Measurements from ENCODE around the gene SIRT2.
A peak's percentile ranks its signal among the peaks of the same experiment; 100 is the strongest.

The SIRT2 gene

DNA sequence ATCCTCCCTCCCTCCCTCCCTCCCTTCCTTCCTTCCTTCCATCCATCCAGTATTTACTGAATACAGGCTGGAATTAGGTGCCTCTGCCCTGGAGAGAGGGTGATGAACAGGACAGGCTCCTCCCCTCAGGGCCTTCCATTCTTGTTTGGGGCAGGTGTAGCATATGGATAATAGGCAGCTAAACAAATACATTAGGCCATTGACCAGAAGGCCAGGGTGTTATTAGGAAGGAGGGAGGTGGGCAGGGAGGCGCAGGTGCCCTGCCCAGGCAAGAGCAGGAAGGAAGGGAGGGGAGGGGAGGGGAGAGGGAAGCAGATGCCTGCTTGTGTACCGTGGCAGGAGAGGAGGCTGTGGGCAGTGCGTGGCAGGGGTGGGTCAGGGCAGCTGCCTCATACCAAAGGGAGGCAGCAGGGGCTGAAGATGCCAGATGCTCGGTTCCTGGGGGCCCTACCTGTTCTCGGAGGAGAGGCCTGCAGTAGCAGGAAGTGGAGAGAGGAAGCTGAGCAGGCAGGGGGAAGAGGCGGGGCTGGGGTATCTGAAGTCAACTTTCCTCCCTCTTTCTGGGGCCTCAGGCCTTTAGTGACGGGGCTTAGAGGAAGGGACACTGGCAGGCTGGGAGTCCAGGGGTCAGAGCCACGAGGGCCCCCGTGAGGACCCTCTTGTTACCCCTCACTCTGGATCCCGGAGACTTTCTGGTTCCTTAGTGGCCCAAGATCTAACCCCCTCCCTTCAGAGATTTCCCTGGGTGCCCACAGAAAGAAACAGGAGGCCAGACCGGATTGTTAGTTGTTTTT lies 21.4 kb downstream of the SIRT2 start, which contains the start of gene RINL (continued):
- TF ChIP-seq, protein P1, sequence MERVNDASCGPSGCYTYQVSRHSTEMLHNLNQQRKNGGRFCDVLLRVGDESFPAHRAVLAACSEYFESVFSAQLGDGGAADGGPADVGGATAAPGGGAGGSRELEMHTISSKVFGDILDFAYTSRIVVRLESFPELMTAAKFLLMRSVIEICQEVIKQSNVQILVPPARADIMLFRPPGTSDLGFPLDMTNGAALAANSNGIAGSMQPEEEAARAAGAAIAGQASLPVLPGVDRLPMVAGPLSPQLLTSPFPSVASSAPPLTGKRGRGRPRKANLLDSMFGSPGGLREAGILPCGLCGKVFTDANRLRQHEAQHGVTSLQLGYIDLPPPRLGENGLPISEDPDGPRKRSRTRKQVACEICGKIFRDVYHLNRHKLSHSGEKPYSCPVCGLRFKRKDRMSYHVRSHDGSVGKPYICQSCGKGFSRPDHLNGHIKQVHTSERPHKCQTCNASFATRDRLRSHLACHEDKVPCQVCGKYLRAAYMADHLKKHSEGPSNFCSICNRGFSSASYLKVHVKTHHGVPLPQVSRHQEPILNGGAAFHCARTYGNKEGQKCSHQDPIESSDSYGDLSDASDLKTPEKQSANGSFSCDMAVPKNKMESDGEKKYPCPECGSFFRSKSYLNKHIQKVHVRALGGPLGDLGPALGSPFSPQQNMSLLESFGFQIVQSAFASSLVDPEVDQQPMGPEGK (tag by site-specific recombination; IDR thresholded peaks at IDR 0.05), result peak; percentile 68; the same call in 1 of the 2 replicates
- TF ChIP-seq ZBTB20 (tag by site-specific recombination; IDR thresholded peaks at IDR 0.05) (peak; percentile 81), ZNF341 (tag by site-specific recombination; IDR thresholded peaks at IDR 0.05; ENCODE audit: low read depth) (peak; percentile 78), ZNF660 (tag by site-specific recombination; IDR thresholded peaks at IDR 0.05) (no peak), KLF7 (tag by site-specific recombination; IDR thresholded peaks at IDR 0.05; ENCODE audit: borderline replicate concordance) (no peak), ZNF121 (tag by site-specific recombination; IDR thresholded peaks at IDR 0.05) (no peak), HOXC10 (CRISPR knock-in tag; IDR thresholded peaks at IDR 0.05) (no peak), RBAK (tag by site-specific recombination; IDR thresholded peaks at IDR 0.05) (no peak), ZNF670 (tag by site-specific recombination; IDR thresholded peaks at IDR 0.05; ENCODE audit: low read depth) (no peak), ZNF654 (tag by site-specific recombination; IDR thresholded peaks at IDR 0.05; ENCODE audit: low read depth) (no peak), SP3 (tag by site-specific recombination; IDR thresholded peaks at IDR 0.05) (peak; percentile 86), KLF1 (tag by site-specific recombination; IDR thresholded peaks at IDR 0.05) (peak; percentile 60; the same call in 1 of the 2 replicates), ZNF223 (tag by site-specific recombination; IDR thresholded peaks at IDR 0.05) (no peak), ZNF426 (tag by site-specific recombination; IDR thresholded peaks at IDR 0.05) (no peak), SETDB1 (IDR thresholded peaks at IDR 0.05; ENCODE audit: insufficient read length, low read length) (no peak), ZNF394 (tag by site-specific recombination; IDR thresholded peaks at IDR 0.05; ENCODE audit: borderline replicate concordance) (peak; percentile 41; the same call in 1 of the 2 replicates), ZFHX2 (tag by site-specific recombination; conservative IDR thresholded peaks at IDR 0.05) (peak; percentile 56), ZNF335 (tag by site-specific recombination; conservative IDR thresholded peaks at IDR 0.05) (peak; percentile 76), ZNF202 (tag by site-specific recombination; IDR thresholded peaks at IDR 0.05; ENCODE audit: borderline replicate concordance) (no peak), GLIS2 (tag by site-specific recombination; IDR thresholded peaks at IDR 0.05) (no peak), ZNF785 (tag by site-specific recombination; IDR thresholded peaks at IDR 0.05) (0 out of 2 replicates have a peak, but pooled peaks have one; percentile 30), ZNF416 (tag by site-specific recombination; IDR thresholded peaks at IDR 0.05) (no peak), KLF9 (tag by site-specific recombination; IDR thresholded peaks at IDR 0.05; ENCODE audit: low read depth) (0 out of 2 replicates have a peak, but pooled peaks have one; percentile 23), ZNF37A (tag by site-specific recombination; IDR thresholded peaks at IDR 0.05) (no peak), ZNF585B (tag by site-specific recombination; IDR thresholded peaks at IDR 0.05) (no peak), ZNF133 (tag by site-specific recombination; IDR thresholded peaks at IDR 0.05) (peak; percentile 90)
- TF ChIP-seq, protein P2, sequence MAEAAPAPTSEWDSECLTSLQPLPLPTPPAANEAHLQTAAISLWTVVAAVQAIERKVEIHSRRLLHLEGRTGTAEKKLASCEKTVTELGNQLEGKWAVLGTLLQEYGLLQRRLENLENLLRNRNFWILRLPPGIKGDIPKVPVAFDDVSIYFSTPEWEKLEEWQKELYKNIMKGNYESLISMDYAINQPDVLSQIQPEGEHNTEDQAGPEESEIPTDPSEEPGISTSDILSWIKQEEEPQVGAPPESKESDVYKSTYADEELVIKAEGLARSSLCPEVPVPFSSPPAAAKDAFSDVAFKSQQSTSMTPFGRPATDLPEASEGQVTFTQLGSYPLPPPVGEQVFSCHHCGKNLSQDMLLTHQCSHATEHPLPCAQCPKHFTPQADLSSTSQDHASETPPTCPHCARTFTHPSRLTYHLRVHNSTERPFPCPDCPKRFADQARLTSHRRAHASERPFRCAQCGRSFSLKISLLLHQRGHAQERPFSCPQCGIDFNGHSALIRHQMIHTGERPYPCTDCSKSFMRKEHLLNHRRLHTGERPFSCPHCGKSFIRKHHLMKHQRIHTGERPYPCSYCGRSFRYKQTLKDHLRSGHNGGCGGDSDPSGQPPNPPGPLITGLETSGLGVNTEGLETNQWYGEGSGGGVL (tag by site-specific recombination; IDR thresholded peaks at IDR 0.05), result peak; percentile 93
- TF ChIP-seq, protein P3, sequence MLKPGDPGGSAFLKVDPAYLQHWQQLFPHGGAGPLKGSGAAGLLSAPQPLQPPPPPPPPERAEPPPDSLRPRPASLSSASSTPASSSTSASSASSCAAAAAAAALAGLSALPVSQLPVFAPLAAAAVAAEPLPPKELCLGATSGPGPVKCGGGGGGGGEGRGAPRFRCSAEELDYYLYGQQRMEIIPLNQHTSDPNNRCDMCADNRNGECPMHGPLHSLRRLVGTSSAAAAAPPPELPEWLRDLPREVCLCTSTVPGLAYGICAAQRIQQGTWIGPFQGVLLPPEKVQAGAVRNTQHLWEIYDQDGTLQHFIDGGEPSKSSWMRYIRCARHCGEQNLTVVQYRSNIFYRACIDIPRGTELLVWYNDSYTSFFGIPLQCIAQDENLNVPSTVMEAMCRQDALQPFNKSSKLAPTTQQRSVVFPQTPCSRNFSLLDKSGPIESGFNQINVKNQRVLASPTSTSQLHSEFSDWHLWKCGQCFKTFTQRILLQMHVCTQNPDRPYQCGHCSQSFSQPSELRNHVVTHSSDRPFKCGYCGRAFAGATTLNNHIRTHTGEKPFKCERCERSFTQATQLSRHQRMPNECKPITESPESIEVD (tag by site-specific recombination; IDR thresholded peaks at IDR 0.05), result no peak
- TF ChIP-seq, protein P4, sequence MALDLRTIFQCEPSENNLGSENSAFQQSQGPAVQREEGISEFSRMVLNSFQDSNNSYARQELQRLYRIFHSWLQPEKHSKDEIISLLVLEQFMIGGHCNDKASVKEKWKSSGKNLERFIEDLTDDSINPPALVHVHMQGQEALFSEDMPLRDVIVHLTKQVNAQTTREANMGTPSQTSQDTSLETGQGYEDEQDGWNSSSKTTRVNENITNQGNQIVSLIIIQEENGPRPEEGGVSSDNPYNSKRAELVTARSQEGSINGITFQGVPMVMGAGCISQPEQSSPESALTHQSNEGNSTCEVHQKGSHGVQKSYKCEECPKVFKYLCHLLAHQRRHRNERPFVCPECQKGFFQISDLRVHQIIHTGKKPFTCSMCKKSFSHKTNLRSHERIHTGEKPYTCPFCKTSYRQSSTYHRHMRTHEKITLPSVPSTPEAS (tag by site-specific recombination; IDR thresholded peaks at IDR 0.05), result no peak
- TF ChIP-seq, protein P5, sequence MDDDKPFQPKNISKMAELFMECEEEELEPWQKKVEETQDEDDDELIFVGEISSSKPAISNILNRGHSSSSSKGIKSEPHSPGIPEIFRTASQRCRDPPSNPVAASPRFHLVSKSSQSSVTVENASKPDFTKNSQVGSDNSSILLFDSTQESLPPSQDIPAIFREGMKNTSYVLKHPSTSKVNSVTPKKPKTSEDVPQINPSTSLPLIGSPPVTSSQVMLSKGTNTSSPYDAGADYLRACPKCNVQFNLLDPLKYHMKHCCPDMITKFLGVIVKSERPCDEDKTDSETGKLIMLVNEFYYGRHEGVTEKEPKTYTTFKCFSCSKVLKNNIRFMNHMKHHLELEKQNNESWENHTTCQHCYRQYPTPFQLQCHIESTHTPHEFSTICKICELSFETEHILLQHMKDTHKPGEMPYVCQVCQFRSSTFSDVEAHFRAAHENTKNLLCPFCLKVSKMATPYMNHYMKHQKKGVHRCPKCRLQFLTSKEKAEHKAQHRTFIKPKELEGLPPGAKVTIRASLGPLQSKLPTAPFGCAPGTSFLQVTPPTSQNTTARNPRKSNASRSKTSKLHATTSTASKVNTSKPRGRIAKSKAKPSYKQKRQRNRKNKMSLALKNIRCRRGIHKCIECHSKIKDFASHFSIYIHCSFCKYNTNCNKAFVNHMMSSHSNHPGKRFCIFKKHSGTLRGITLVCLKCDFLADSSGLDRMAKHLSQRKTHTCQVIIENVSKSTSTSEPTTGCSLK (tag by site-specific recombination; IDR thresholded peaks at IDR 0.05), result no peak
